OCI-LY7 (cell line): ENCODE data around the gene LTBP4. TPM values are rescaled to one million over a fixed set of nuclear protein-coding genes. Genes with fewer than 3 reads are reported as not detected.

Source experiments
- BruUV-seq: library from RNA; stranded (reverse); fragments of 400-500 nt; replicated peaks from 2 replicates; lab custom pipeline; 2021; lab: Mats Ljungman, UMichigan
- CTCF ChIA-PET: fragments of 300-600 bp; sonication (Branson Sonifier 250); formaldehyde crosslinking; loops from one replicate; lab custom pipeline; 2022; ENCODE audit warnings: antibody characterized with exemption; ENCODE audit not compliant: unreplicated experiment; lab: Charles Lee
- POLR2A ChIA-PET: fragments of 300-600 bp; sonication (Branson Sonifier 250); formaldehyde crosslinking; loops from one replicate; lab custom pipeline; 2022; ENCODE audit warnings: antibody characterized with exemption; lab: Charles Lee
- DNase-seq: peaks from one replicate; pipeline ENCODE4 v3.0.0-alpha.2; 2015; ENCODE audit warnings: low spot score
- H2AFZ ChIP-seq: fragments of 200-600 bp; sonication (generic), shearing (Covaris generic); 2 replicates; pipeline ENCODE4 v1.6.1; 2014; ENCODE audit warnings: mild to moderate bottlenecking, antibody characterized with exemption, low read length, moderate library complexity
- H3K27ac ChIP-seq: fragments of 200-600 bp; sonication (generic); 2 replicates; pipeline ENCODE4 v1.5.1; 2014; ENCODE audit warnings: mixed run types, low read depth, mild to moderate bottlenecking, moderate library complexity, low read length, inconsistent platforms; ENCODE audit not compliant: poor library complexity, severe bottlenecking
- H3K36me3 ChIP-seq: fragments of 200-600 bp; sonication (generic); 2 replicates; pipeline ENCODE4 v1.6.1; 2014; ENCODE audit warnings: mild to moderate bottlenecking, antibody characterized with exemption, low read length, moderate library complexity, mixed read lengths; ENCODE audit not compliant: insufficient read depth
- H3K4me1 ChIP-seq: fragments of 200-600 bp; sonication (generic); 2 replicates; pipeline ENCODE4 v1.5.1; 2014; ENCODE audit warnings: mild to moderate bottlenecking, low read length; ENCODE audit not compliant: insufficient read depth, poor library complexity, severe bottlenecking
- H3K4me2 ChIP-seq: fragments of 200-600 bp; sonication (generic); 2 replicates; pipeline ENCODE4 v1.6.1; 2014; ENCODE audit warnings: mild to moderate bottlenecking, low read length
- H3K4me3 ChIP-seq: fragments of 200-600 bp; sonication (generic); 2 replicates; pipeline ENCODE4 v1.5.1; 2014; ENCODE audit warnings: mild to moderate bottlenecking, low read depth, low read length; ENCODE audit not compliant: poor library complexity, severe bottlenecking
- H3K79me2 ChIP-seq: fragments of 200-600 bp; sonication (generic); 2 replicates; pipeline ENCODE4 v1.6.1; 2016; ENCODE audit warnings: low read depth, mild to moderate bottlenecking, low read length, moderate library complexity, mixed read lengths; ENCODE audit not compliant: insufficient read depth
- H3K9me2 ChIP-seq: fragments of 200-600 bp; sonication (generic); 2 replicates; pipeline ENCODE4 v1.6.1; 2016; ENCODE audit warnings: mild to moderate bottlenecking, low read length, mixed read lengths; ENCODE audit not compliant: insufficient read depth
- H3K9me3 ChIP-seq: fragments of 200-600 bp; sonication (generic); 2 replicates; pipeline ENCODE4 v1.6.1; 2014; ENCODE audit warnings: mild to moderate bottlenecking, mixed run types, low read length, mixed read lengths
- H4K20me1 ChIP-seq: fragments of 200-600 bp; sonication (generic); 2 replicates; pipeline ENCODE4 v1.6.1; 2014; ENCODE audit warnings: mild to moderate bottlenecking, antibody characterized with exemption, low read length, moderate library complexity, mixed read lengths; ENCODE audit not compliant: insufficient read depth
- EZH2phosphoT487 ChIP-seq: fragments of 200-600 bp; sonication (generic); IDR thresholded peaks from 2 replicates; pipeline ENCODE4 v1.6.1; 2018; ENCODE audit warnings: low read depth, borderline replicate concordance, mild to moderate bottlenecking, mixed run types, antibody characterized with exemption, low read length, moderate library complexity, mixed read lengths
- intact Hi-C: fragments of 100-400 bp; cut with micrococcal nuclease; formaldehyde crosslinking; loops from one replicate; pipeline ENCODE4 v1.10.0; 2022; ENCODE audit not compliant: unreplicated experiment
- total RNA-seq, 2 experiments: library from RNA; depleted of rRNA in 1 of 2; stranded (reverse); fragments of >200 nt in 1 of 2; shearing (Covaris generic) in 1 of 2; gene quantifications; 2 replicates each; pipeline ENCODE4 v1.2.3, GENCODE V29; 2014 to 2022
- TF ChIP-seq, protein P1 (sequence below): fragments of 200-600 bp; sonication (generic); conservative IDR thresholded peaks from 2 replicates; pipeline ENCODE4 v1.5.1; 2014; ENCODE audit warnings: mild to moderate bottlenecking, antibody characterized with exemption, low read length, moderate library complexity, mixed read lengths

The LTBP4 gene
- total RNA-seq, 2 experiments from 2014 or later, result 44.5 to 108 TPM

DNA sequence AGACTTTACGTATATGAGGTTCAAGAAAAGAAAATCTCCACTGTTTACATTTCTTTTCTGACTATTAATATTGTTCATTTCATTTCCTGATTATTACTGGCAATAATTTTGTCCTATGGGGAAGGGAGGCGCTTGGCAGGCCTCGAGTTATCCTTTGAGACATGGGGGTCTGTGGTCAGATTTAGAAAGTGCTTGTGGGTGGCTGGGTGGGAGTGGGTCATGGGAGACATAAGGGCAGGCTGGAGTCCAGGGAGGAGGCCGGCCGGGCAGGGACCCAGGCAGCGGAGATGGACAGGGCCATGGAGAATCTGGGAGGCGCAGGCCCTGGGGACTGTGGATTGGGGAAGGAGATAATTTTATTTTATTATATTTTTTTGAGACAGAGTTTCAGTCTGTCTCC, 40.1 kb downstream of the LTBP4 start:
- BruUV-seq, result no TSS peak
- H3K27ac ChIP-seq, result no peak overlapping the region
- peak overlapping the region; percentile 57; the same call in 1 of the 2 replicates for H3K4me2 ChIP-seq
- ChIA-PET POLR2A (no interaction called here), CTCF (no interaction called here)
- no peaks in the 10 kb centered on the region for H3K79me2 ChIP-seq
- intact Hi-C loops, result no loop called here
- H3K9me2 ChIP-seq, result no peaks in the 10 kb centered on the region
- H3K9me3 ChIP-seq, result no peaks in the 10 kb centered on the region
- no peak for DNase-seq
- H2AFZ ChIP-seq, result peak overlapping the region; percentile 96
- TF ChIP-seq EZH2phosphoT487, result no peak
- TF ChIP-seq, protein P1, sequence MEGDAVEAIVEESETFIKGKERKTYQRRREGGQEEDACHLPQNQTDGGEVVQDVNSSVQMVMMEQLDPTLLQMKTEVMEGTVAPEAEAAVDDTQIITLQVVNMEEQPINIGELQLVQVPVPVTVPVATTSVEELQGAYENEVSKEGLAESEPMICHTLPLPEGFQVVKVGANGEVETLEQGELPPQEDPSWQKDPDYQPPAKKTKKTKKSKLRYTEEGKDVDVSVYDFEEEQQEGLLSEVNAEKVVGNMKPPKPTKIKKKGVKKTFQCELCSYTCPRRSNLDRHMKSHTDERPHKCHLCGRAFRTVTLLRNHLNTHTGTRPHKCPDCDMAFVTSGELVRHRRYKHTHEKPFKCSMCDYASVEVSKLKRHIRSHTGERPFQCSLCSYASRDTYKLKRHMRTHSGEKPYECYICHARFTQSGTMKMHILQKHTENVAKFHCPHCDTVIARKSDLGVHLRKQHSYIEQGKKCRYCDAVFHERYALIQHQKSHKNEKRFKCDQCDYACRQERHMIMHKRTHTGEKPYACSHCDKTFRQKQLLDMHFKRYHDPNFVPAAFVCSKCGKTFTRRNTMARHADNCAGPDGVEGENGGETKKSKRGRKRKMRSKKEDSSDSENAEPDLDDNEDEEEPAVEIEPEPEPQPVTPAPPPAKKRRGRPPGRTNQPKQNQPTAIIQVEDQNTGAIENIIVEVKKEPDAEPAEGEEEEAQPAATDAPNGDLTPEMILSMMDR, result no peak
- H3K36me3 ChIP-seq, result no peaks in the 10 kb centered on the region
- peaks cover 14% of the 10 kb centered on the region for H3K4me1 ChIP-seq
- H3K4me3 ChIP-seq, result no peak overlapping the region
- no peaks in the 10 kb centered on the region for H4K20me1 ChIP-seq

DNA sequence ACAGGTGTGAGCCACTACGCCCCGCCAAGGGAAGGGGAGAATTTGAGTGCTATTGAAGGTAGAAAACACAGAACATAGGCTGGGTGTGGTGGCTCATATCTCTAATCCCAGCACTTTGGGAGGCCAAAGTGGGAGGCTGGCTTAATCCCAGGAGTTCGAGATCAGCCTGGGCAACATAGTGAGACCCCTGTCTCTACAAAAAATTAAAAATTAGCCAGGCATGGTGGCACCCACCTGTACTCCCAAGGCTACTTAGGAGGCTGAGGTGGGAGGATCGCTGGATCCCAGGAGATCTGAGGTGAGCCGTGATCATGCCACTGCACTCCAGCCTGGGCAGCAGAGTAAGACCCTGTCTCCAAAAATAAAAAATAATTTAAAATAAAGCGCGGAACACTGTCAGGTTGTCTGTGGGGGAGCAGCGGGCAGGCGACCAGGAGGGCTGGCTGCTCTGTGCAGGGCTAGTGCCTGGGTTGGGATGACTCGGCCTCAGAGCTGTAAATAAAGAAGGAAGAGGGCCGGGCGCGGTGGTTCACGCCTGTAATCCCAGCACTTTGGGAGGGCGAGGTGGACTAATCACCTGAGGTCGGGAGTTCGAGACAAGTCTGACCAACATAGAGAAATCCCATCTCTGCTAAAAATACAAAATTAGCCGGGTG, 41.0 kb downstream of the LTBP4 start:
- H2AFZ ChIP-seq, result no peak overlapping the region
- H3K4me3 ChIP-seq, result no peak overlapping the region
- no peaks in the 10 kb centered on the region for H4K20me1 ChIP-seq
- no peaks in the 10 kb centered on the region for H3K9me3 ChIP-seq
- H3K36me3 ChIP-seq, result no peaks in the 10 kb centered on the region
- H3K79me2 ChIP-seq, result no peaks in the 10 kb centered on the region
- ChIA-PET POLR2A (no interaction called here), CTCF (no interaction called here)
- peaks cover 14% of the 10 kb centered on the region for H3K4me1 ChIP-seq
- intact Hi-C loops, result no loop called here
- no TSS peak for BruUV-seq
- DNase-seq, result no peak
- H3K4me2 ChIP-seq, result no peak overlapping the region
- TF ChIP-seq, protein P1, result no peak
- no peak for TF ChIP-seq EZH2phosphoT487
- no peaks in the 10 kb centered on the region for H3K9me2 ChIP-seq
- H3K27ac ChIP-seq, result no peak overlapping the region

GRCh38 chr19:40642757-40643305, 41.7 kb downstream of the LTBP4 start:
- POLR2A ChIA-PET, result interaction anchor here (0.7 kb wide), 1 partner anchor 72 kb away, joined by 4 read pairs; no protein-coding TSS in a partner anchor
- intact Hi-C loops, result no loop called here
- Histone ChIP-seq H3K4me1 (peaks cover 14% of the 10 kb centered on the region), H3K36me3 (no peaks in the 10 kb centered on the region), H3K27ac (no peak overlapping the region), H3K9me2 (no peaks in the 10 kb centered on the region), H3K4me2 (no peak overlapping the region), H4K20me1 (no peaks in the 10 kb centered on the region), H3K9me3 (no peaks in the 10 kb centered on the region), H3K4me3 (no peak overlapping the region), H2AFZ (no peak overlapping the region), H3K79me2 (no peaks in the 10 kb centered on the region)
- CTCF ChIA-PET, result no interaction called here
- BruUV-seq, result no TSS peak
- TF ChIP-seq, protein P1, result no peak
- TF ChIP-seq EZH2phosphoT487, result no peak
- no peak for DNase-seq
